ENCODE data around the gene GABRB3. TPM values are rescaled to one million over a fixed set of nuclear protein-coding genes. Genes with fewer than 3 reads are reported as not detected.

GABRB3 gene
- total RNA-seq, 1 experiment from 2014 or later = 0.13 TPM

GRCh38 chr15:26641144-26641543, 131.7 kb downstream of the GABRB3 start:
- Histone ChIP-seq H3K4me3 (ENCODE audit: low read depth in 2 of 2, low read length in 2 of 2) (no peak overlapping the region), H3K4me1 (ENCODE audit: control insufficient read depth, insufficient read depth, low read length) (no peaks in the 10 kb centered on the region), H3K9me3 (ENCODE audit: control insufficient read depth, insufficient read depth, low read depth, low read length) (no peaks in the 10 kb centered on the region), H3K36me3 (ENCODE audit: control insufficient read depth, insufficient read depth, low read length) (no peaks in the 10 kb centered on the region), H3K27me3 (ENCODE audit: control insufficient read depth, insufficient read depth, low read length) (no peaks in the 10 kb centered on the region), H3K27ac (ENCODE audit: low read length) (no peak overlapping the region)
- TF ChIP-seq POLR2AphosphoS5 (IDR thresholded peaks at IDR 0.05; ENCODE audit: low read depth, low read length) (no peak), TCF7L2 (IDR thresholded peaks at IDR 0.05; ENCODE audit: low read depth, low read length) (no peak), REST (IDR thresholded peaks at IDR 0.05; ENCODE audit: insufficient read depth in 1 of 2, low read depth in 2 of 2, low read length in 1 of 2) (no peak), SIN3A (IDR thresholded peaks at IDR 0.05; ENCODE audit: borderline replicate concordance, insufficient read depth, low read depth, low read length) (no peak), CTCF (IDR thresholded peaks at IDR 0.05) (no peak)
- DNase-seq (ENCODE audit: low read depth, low spot score) (no peak), ATAC-seq (no peak)
- intact Hi-C loops (cut with micrococcal nuclease; ENCODE audit: unreplicated experiment) = no loop called here
- BruUV-seq (replicated peaks) = no TSS peak
- POLR2A ChIA-PET = no interaction called here
- in situ Hi-C loops (cut with HindIII; ENCODE audit: low pct_unique_long_range_greater_than_20kb, low sequenced_read_pairs) = no loop called here
- CTCF ChIA-PET = no interaction called here

GRCh38 chr15:26640601-26641000, 132.3 kb downstream of the GABRB3 start:
- no peak for TF ChIP-seq TCF7L2 (IDR thresholded peaks at IDR 0.05; ENCODE audit: low read depth, low read length)
- TF ChIP-seq SIN3A (IDR thresholded peaks at IDR 0.05; ENCODE audit: borderline replicate concordance, insufficient read depth, low read depth, low read length) = no peak
- no peak for TF ChIP-seq REST (IDR thresholded peaks at IDR 0.05; ENCODE audit: insufficient read depth in 1 of 2, low read depth in 2 of 2, low read length in 1 of 2)
- TF ChIP-seq POLR2AphosphoS5 (IDR thresholded peaks at IDR 0.05; ENCODE audit: low read depth, low read length) = no peak
- no peak for TF ChIP-seq CTCF (IDR thresholded peaks at IDR 0.05)
- Histone ChIP-seq H3K4me1 (ENCODE audit: control insufficient read depth, insufficient read depth, low read length) (no peaks in the 10 kb centered on the region), H3K36me3 (ENCODE audit: control insufficient read depth, insufficient read depth, low read length) (no peaks in the 10 kb centered on the region), H3K27me3 (ENCODE audit: control insufficient read depth, insufficient read depth, low read length) (no peaks in the 10 kb centered on the region), H3K27ac (ENCODE audit: low read length) (no peak overlapping the region), H3K4me3 (ENCODE audit: low read depth in 2 of 2, low read length in 2 of 2) (no peak overlapping the region), H3K9me3 (ENCODE audit: control insufficient read depth, insufficient read depth, low read depth, low read length) (no peaks in the 10 kb centered on the region)
- ATAC-seq (no peak), DNase-seq (ENCODE audit: low read depth, low spot score) (no peak)
- CTCF ChIA-PET = no interaction called here
- POLR2A ChIA-PET = no interaction called here
- in situ Hi-C loops (cut with HindIII; ENCODE audit: low pct_unique_long_range_greater_than_20kb, low sequenced_read_pairs) = no loop called here
- intact Hi-C loops (cut with micrococcal nuclease; ENCODE audit: unreplicated experiment) = no loop called here
- no TSS peak for BruUV-seq (replicated peaks)

Measured in Panc1 (cell line).